ENCODE results near the gene ARHGDIA.

ARHGDIA gene

GRCh38 chr17:81908793-81909192, 37.7 kb upstream of the ARHGDIA start:
- Histone ChIP-seq H3K9ac (ENCODE audit: low read depth, low read length, poor library complexity) (no peak overlapping the region), H2BK15ac (ENCODE audit: low read length) (no peak overlapping the region), H2AK5ac (ENCODE audit: low read depth, low read length) (no peak overlapping the region), H3K23ac (ENCODE audit: low read depth, low read length, poor library complexity) (no peak overlapping the region), H3K27ac (replicated peaks; ENCODE audit: low read length) (no peak overlapping the region), H3K18ac (ENCODE audit: low read length) (no peak overlapping the region), H3K4ac (ENCODE audit: low read length) (no peak overlapping the region), H2BK5ac (ENCODE audit: low read length) (no peak overlapping the region), H3K4me3 (ENCODE audit: low read length in 2 of 2) (no peak overlapping the region), H2BK120ac (ENCODE audit: low read depth, low read length) (no peak overlapping the region), H2BK12ac (ENCODE audit: low read length) (no peak overlapping the region), H3K4me1 (ENCODE audit: control insufficient read depth in 2 of 2, insufficient read depth in 1 of 2, low read depth in 1 of 2, low read length in 2 of 2) (peaks cover 4 to 10% of the 10 kb centered on the region in 2 donors), H2AFZ (ENCODE audit: low read length) (no peak overlapping the region), H4K8ac (ENCODE audit: low read depth, low read length) (no peak overlapping the region), H3K14ac (ENCODE audit: low read length) (no peak overlapping the region), H3K4me2 (ENCODE audit: insufficient read depth, low read length, poor library complexity, severe bottlenecking) (no peak overlapping the region), H4K91ac (ENCODE audit: low read depth, low read length, poor library complexity) (no peak overlapping the region), H3K27me3 (ENCODE audit: control insufficient read depth in 3 of 3, insufficient read depth in 3 of 3, low read depth in 1 of 3, low read length in 3 of 3) (no peaks in the 10 kb centered on the region), H3K79me1 (ENCODE audit: low read depth, low read length) (peaks cover 5% of the 10 kb centered on the region), H3K9me3 (replicated peaks in 1 of 2; ENCODE audit: control insufficient read depth in 2 of 2, insufficient read depth in 1 of 2, low read depth in 1 of 2, low read length in 2 of 2) (no peaks in the 10 kb centered on the region), H3K36me3 (replicated peaks in 1 of 2; ENCODE audit: control insufficient read depth in 2 of 2, insufficient read depth in 2 of 2, low read length in 2 of 2) (peaks cover 25 to 74% of the 10 kb centered on the region in 2 donors)
- no CpG with 5 or more reads among the region's 11 CpGs for WGBS, 2 donors (ENCODE audit: extremely low coverage in 2 of 2, insufficient read length in 2 of 2, insufficient replicate concordance in 1 of 2)
- no peak for DNase-seq (ENCODE audit: low spot score)

- Histone ChIP-seq H3K4me1 (ENCODE audit: control insufficient read depth in 2 of 2, insufficient read depth in 1 of 2, low read depth in 1 of 2, low read length in 2 of 2) (peaks cover 4 to 10% of the 10 kb centered on the region in 2 donors), H3K18ac (ENCODE audit: low read length) (no peak overlapping the region), H2BK5ac (ENCODE audit: low read length) (no peak overlapping the region), H2BK120ac (ENCODE audit: low read depth, low read length) (no peak overlapping the region), H3K4ac (ENCODE audit: low read length) (peak overlapping the region; percentile 53), H2AFZ (ENCODE audit: low read length) (no peak overlapping the region), H3K79me1 (ENCODE audit: low read depth, low read length) (peaks cover 5% of the 10 kb centered on the region), H4K91ac (ENCODE audit: low read depth, low read length, poor library complexity) (no peak overlapping the region), H3K36me3 (replicated peaks in 1 of 2; ENCODE audit: control insufficient read depth in 2 of 2, insufficient read depth in 2 of 2, low read length in 2 of 2) (peaks cover 18 to 66% of the 10 kb centered on the region in 2 donors), H3K9ac (ENCODE audit: low read depth, low read length, poor library complexity) (no peak overlapping the region), H4K8ac (ENCODE audit: low read depth, low read length) (no peak overlapping the region), H2BK12ac (ENCODE audit: low read length) (no peak overlapping the region), H3K4me3 (ENCODE audit: low read length in 2 of 2) (no peak overlapping the region), H3K14ac (ENCODE audit: low read length) (no peak overlapping the region), H3K27me3 (ENCODE audit: control insufficient read depth in 3 of 3, insufficient read depth in 3 of 3, low read depth in 1 of 3, low read length in 3 of 3) (peaks cover 0 to 7% (median 0%) of the 10 kb centered on the region in 3 experiments), H2AK5ac (ENCODE audit: low read depth, low read length) (no peak overlapping the region), H2BK15ac (ENCODE audit: low read length) (no peak overlapping the region), H3K23ac (ENCODE audit: low read depth, low read length, poor library complexity) (no peak overlapping the region), H3K9me3 (replicated peaks in 1 of 2; ENCODE audit: control insufficient read depth in 2 of 2, insufficient read depth in 1 of 2, low read depth in 1 of 2, low read length in 2 of 2) (no peaks in the 10 kb centered on the region), H3K27ac (replicated peaks; ENCODE audit: low read length) (no peak overlapping the region), H3K4me2 (ENCODE audit: insufficient read depth, low read length, poor library complexity, severe bottlenecking) (no peak overlapping the region)
- DNase-seq (ENCODE audit: low spot score) = no peak
- no CpG with 5 or more reads among the region's 26 CpGs for whole genome bisulfite sequencing, 2 donors (ENCODE audit: extremely low coverage in 2 of 2, insufficient read length in 2 of 2, insufficient replicate concordance in 1 of 2)
These were observed 36.3 kb upstream of the ARHGDIA start for GRCh38 chr17:81907219-81908145.

GRCh38 chr17:81906476-81907218, 35.5 kb upstream of the ARHGDIA start:
- no peak overlapping the region for H2BK15ac ChIP-seq (ENCODE audit: low read length)
- no CpG with 5 or more reads among the region's 15 CpGs for WGBS, 2 donors (ENCODE audit: extremely low coverage in 2 of 2, insufficient read length in 2 of 2, insufficient replicate concordance in 1 of 2)
- H4K8ac ChIP-seq (ENCODE audit: low read depth, low read length) = no peak overlapping the region

GRCh38 chr17:81905993-81906392, 34.9 kb upstream of the ARHGDIA start:
- H2BK5ac ChIP-seq (ENCODE audit: low read length) = no peak overlapping the region
- H2AFZ ChIP-seq (ENCODE audit: low read length) = no peak overlapping the region
- H2BK120ac ChIP-seq (ENCODE audit: low read depth, low read length) = no peak overlapping the region
- H3K23ac ChIP-seq (ENCODE audit: low read depth, low read length, poor library complexity) = no peak overlapping the region
- H3K14ac ChIP-seq (ENCODE audit: low read length) = no peak overlapping the region
- no peak overlapping the region for H3K4me2 ChIP-seq (ENCODE audit: insufficient read depth, low read length, poor library complexity, severe bottlenecking)
- no CpG with 5 or more reads among the region's 10 CpGs for WGBS, 2 donors (ENCODE audit: extremely low coverage in 2 of 2, insufficient read length in 2 of 2, insufficient replicate concordance in 1 of 2)
- H4K8ac ChIP-seq (ENCODE audit: low read depth, low read length) = no peak overlapping the region
- no peak overlapping the region for H2BK15ac ChIP-seq (ENCODE audit: low read length)
- peaks cover 9 to 10% of the 10 kb centered on the region in 2 donors for H3K4me1 ChIP-seq (ENCODE audit: control insufficient read depth in 2 of 2, insufficient read depth in 1 of 2, low read depth in 1 of 2, low read length in 2 of 2)
- no peak overlapping the region for H4K91ac ChIP-seq (ENCODE audit: low read depth, low read length, poor library complexity)
- peaks cover 8% of the 10 kb centered on the region for H3K79me1 ChIP-seq (ENCODE audit: low read depth, low read length)
- no peak overlapping the region for H2BK12ac ChIP-seq (ENCODE audit: low read length)
- no peak overlapping the region for H3K27ac ChIP-seq (replicated peaks; ENCODE audit: low read length)
- H3K27me3 ChIP-seq (ENCODE audit: control insufficient read depth in 3 of 3, insufficient read depth in 3 of 3, low read depth in 1 of 3, low read length in 3 of 3) = peaks cover 0 to 21% (median 4%) of the 10 kb centered on the region in 3 experiments
- no peak overlapping the region for H3K4ac ChIP-seq (ENCODE audit: low read length)
- no peak overlapping the region for H3K4me3 ChIP-seq (ENCODE audit: low read length in 2 of 2)
- no peak overlapping the region for H3K18ac ChIP-seq (ENCODE audit: low read length)
- H2AK5ac ChIP-seq (ENCODE audit: low read depth, low read length) = no peak overlapping the region
- no peak for DNase-seq (ENCODE audit: low spot score)
- H3K9ac ChIP-seq (ENCODE audit: low read depth, low read length, poor library complexity) = no peak overlapping the region
- H3K9me3 ChIP-seq (replicated peaks in 1 of 2; ENCODE audit: control insufficient read depth in 2 of 2, insufficient read depth in 1 of 2, low read depth in 1 of 2, low read length in 2 of 2) = no peaks in the 10 kb centered on the region
- peaks cover 17 to 63% of the 10 kb centered on the region in 2 donors for H3K36me3 ChIP-seq (replicated peaks in 1 of 2; ENCODE audit: control insufficient read depth in 2 of 2, insufficient read depth in 2 of 2, low read length in 2 of 2)

More at GRCh38 chr17:81906476-81907218, 35.5 kb upstream of the ARHGDIA start:
- Histone ChIP-seq H3K4me3 (ENCODE audit: low read length in 2 of 2) (no peak overlapping the region), H3K9me3 (replicated peaks in 1 of 2; ENCODE audit: control insufficient read depth in 2 of 2, insufficient read depth in 1 of 2, low read depth in 1 of 2, low read length in 2 of 2) (no peaks in the 10 kb centered on the region), H3K18ac (ENCODE audit: low read length) (no peak overlapping the region), H3K79me1 (ENCODE audit: low read depth, low read length) (peaks cover 7% of the 10 kb centered on the region), H3K23ac (ENCODE audit: low read depth, low read length, poor library complexity) (no peak overlapping the region), H3K4me1 (ENCODE audit: control insufficient read depth in 2 of 2, insufficient read depth in 1 of 2, low read depth in 1 of 2, low read length in 2 of 2) (peaks cover 6 to 10% of the 10 kb centered on the region in 2 donors), H3K4me2 (ENCODE audit: insufficient read depth, low read length, poor library complexity, severe bottlenecking) (no peak overlapping the region), H3K4ac (ENCODE audit: low read length) (no peak overlapping the region), H2AK5ac (ENCODE audit: low read depth, low read length) (no peak overlapping the region), H3K36me3 (replicated peaks in 1 of 2; ENCODE audit: control insufficient read depth in 2 of 2, insufficient read depth in 2 of 2, low read length in 2 of 2) (peaks cover 17 to 57% of the 10 kb centered on the region in 2 donors), H2AFZ (ENCODE audit: low read length) (no peak overlapping the region), H3K27ac (replicated peaks; ENCODE audit: low read length) (no peak overlapping the region), H4K91ac (ENCODE audit: low read depth, low read length, poor library complexity) (no peak overlapping the region), H2BK12ac (ENCODE audit: low read length) (no peak overlapping the region), H3K9ac (ENCODE audit: low read depth, low read length, poor library complexity) (no peak overlapping the region), H2BK5ac (ENCODE audit: low read length) (no peak overlapping the region), H3K27me3 (ENCODE audit: control insufficient read depth in 3 of 3, insufficient read depth in 3 of 3, low read depth in 1 of 3, low read length in 3 of 3) (peaks cover 0 to 14% (median 2%) of the 10 kb centered on the region in 3 experiments), H3K14ac (ENCODE audit: low read length) (no peak overlapping the region), H2BK120ac (ENCODE audit: low read depth, low read length) (no peak overlapping the region)
- no peak for DNase-seq (ENCODE audit: low spot score)
